ENCODE data around the gene ZNF587B. TPM values are rescaled to one million over a fixed set of nuclear protein-coding genes. Genes with fewer than 3 reads are reported as not detected.
"Not testable (repeated sequence)": the region's sequence is repeated elsewhere in the genome, so short reads cannot be mapped to it uniquely, and the experiment has no call there.

Gene ZNF587B
- total RNA-seq, 1 donor from 2014 or later = 36.1 TPM

DNA sequence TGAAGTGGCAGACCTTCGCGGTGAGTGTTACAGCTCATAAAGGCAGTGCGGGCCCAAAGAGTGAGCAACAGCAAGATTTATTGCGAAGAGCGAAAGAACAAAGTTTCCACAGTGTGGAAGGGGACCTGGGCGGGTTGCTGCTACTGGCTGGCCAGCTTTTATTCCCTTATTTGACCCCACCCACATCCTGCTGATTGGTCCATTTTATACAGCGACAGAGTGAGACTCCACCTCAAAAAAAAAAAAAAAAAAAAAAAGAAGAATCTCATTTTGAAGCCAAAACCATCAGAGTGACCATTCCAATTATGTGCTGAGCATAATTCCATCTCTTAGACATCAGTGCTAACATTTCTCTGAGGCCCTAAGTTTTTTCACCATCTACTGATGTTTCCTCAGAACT, 13.4 kb upstream of the ZNF587B start:
- Histone ChIP-seq H3K27me3 (ENCODE audit: control insufficient read depth, insufficient read depth, low read length) (no peaks in the 10 kb centered on the region), H3K36me3 (ENCODE audit: control insufficient read depth, insufficient read depth, low read length) (no peaks in the 10 kb centered on the region), H3K4me3 (ENCODE audit: low read depth, low read length) (no peak overlapping the region)
- no peak for DNase-seq (ENCODE audit: low read depth)
- TF ChIP-seq, protein P1, sequence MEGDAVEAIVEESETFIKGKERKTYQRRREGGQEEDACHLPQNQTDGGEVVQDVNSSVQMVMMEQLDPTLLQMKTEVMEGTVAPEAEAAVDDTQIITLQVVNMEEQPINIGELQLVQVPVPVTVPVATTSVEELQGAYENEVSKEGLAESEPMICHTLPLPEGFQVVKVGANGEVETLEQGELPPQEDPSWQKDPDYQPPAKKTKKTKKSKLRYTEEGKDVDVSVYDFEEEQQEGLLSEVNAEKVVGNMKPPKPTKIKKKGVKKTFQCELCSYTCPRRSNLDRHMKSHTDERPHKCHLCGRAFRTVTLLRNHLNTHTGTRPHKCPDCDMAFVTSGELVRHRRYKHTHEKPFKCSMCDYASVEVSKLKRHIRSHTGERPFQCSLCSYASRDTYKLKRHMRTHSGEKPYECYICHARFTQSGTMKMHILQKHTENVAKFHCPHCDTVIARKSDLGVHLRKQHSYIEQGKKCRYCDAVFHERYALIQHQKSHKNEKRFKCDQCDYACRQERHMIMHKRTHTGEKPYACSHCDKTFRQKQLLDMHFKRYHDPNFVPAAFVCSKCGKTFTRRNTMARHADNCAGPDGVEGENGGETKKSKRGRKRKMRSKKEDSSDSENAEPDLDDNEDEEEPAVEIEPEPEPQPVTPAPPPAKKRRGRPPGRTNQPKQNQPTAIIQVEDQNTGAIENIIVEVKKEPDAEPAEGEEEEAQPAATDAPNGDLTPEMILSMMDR (IDR thresholded peaks at IDR 0.05; ENCODE audit: insufficient read depth, low read length, severe bottlenecking) = no peak
- FAIRE-seq = no peak

DNA sequence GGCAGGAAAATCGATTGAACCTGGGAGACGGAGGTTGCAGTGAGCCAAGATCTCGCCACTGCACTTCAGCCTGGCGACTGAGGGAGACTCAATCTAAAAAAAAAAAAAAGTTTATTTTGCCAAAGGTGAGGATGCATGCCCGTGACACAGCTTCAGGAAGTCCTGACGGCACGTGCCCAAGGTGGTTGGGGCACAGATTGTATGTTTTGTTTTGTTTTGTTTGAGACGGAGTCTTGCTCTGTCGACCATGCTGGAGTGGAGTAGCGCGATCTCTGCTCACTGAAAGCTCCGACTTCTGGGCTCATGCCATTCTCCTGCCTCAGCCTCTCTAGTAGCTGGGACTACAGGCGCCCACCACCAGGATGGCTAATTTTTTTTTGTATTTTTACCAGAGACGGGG, 12.1 kb upstream of the ZNF587B start:
- Histone ChIP-seq H3K4me3 (ENCODE audit: low read depth, low read length) (no peak overlapping the region), H3K36me3 (ENCODE audit: control insufficient read depth, insufficient read depth, low read length) (no peaks in the 10 kb centered on the region), H3K27me3 (ENCODE audit: control insufficient read depth, insufficient read depth, low read length) (no peaks in the 10 kb centered on the region)
- TF ChIP-seq, protein P1 (IDR thresholded peaks at IDR 0.05; ENCODE audit: insufficient read depth, low read length, severe bottlenecking) = no peak
- DNase-seq (ENCODE audit: low read depth) = no peak
- no peak for FAIRE-seq

DNA sequence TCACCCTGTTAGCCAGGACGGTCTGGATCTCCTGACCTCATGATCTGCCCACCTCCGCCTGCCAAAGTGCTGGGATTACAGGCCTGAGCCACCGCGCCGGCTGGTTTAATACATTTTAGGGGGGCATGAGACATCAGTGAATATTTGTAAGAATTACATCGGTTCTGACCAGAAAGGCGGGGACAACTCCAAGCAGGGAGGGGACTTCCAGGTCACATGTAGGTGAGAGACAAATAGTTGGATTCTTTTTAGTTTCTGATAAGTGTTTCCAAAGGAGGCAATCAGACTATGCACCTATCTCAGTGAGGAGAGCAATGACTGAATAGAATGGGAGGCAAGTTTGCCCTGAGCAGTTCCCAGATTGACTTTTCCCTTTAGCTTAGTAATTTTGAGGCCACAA, 11.7 kb upstream of the ZNF587B start:
- DNase-seq (ENCODE audit: low read depth) (no peak), FAIRE-seq (no peak)
- H3K4me3 ChIP-seq (ENCODE audit: low read depth, low read length) = no peak overlapping the region
- H3K36me3 ChIP-seq (ENCODE audit: control insufficient read depth, insufficient read depth, low read length) = no peaks in the 10 kb centered on the region
- TF ChIP-seq, protein P1 (IDR thresholded peaks at IDR 0.05; ENCODE audit: insufficient read depth, low read length, severe bottlenecking) = no peak
- H3K27me3 ChIP-seq (ENCODE audit: control insufficient read depth, insufficient read depth, low read length) = no peaks in the 10 kb centered on the region

DNA sequence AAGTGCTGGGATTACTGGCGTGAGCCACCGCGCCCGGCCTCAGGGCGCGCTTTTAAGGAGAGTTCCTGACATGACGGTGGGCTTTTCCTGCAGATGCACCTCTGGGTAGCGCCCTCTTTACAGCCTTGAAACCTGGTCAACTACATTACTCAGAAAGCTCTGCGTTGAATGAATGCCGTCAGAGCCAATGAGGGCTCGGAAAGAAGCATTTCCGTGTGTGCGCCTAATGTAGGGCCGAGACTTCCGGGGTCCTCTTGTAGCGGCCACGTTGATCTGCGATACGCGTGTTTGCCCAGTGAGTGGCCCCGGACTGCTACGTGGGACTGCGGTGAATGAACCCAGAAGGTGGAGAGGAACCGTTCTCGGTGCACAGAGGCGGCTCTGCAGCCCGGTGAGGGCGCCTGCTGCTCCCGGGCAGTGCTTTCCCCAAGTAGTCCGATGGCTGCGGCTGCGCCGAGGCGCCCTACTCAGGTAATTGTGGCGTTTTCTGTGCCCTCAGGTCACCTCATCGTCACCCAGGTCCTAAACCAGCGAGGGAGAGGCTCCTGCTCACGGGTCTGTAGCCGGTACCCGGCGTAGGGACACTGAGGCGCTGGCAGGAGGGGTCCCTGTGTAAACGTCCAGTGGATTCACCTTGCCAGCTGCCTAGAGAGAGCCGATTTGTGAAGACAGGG, 10.5 kb upstream of the ZNF587B start:
- Histone ChIP-seq H3K36me3 (ENCODE audit: control insufficient read depth, insufficient read depth, low read length) (no peaks in the 10 kb centered on the region), H3K4me3 (ENCODE audit: low read depth, low read length) (peak overlapping the region; percentile 80), H3K27me3 (ENCODE audit: control insufficient read depth, insufficient read depth, low read length) (no peaks in the 10 kb centered on the region)
- FAIRE-seq (no peak), DNase-seq (ENCODE audit: low read depth) (peak; percentile 96)
- TF ChIP-seq, protein P1 (IDR thresholded peaks at IDR 0.05; ENCODE audit: insufficient read depth, low read length, severe bottlenecking) = peak; percentile 19

DNA sequence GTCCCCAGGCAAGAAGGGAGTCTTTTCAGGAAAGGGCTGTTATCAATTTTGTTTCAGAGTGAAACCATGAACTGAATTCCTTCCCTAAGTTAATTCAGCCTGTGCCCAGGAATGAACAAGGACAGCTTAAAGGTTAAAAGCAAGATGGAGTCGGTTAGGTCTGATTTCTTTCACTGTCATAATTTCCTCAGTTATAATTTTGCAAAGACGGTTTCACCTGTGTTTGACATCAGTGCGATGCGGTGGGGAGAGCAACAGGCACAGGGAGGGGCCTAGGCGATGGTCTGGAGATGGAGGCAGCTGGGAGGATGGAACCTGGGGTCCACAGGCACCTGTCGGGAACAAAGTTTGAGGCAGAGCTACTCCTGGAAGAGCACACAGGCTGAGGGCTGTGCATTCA, 9.5 kb upstream of the ZNF587B start:
- Histone ChIP-seq H3K4me3 (ENCODE audit: low read depth, low read length) (peak overlapping the region; percentile 80), H3K36me3 (ENCODE audit: control insufficient read depth, insufficient read depth, low read length) (no peaks in the 10 kb centered on the region), H3K27me3 (ENCODE audit: control insufficient read depth, insufficient read depth, low read length) (no peaks in the 10 kb centered on the region)
- no peak for DNase-seq (ENCODE audit: low read depth)
- TF ChIP-seq, protein P1 (IDR thresholded peaks at IDR 0.05; ENCODE audit: insufficient read depth, low read length, severe bottlenecking) = no peak
- FAIRE-seq = no peak

DNA sequence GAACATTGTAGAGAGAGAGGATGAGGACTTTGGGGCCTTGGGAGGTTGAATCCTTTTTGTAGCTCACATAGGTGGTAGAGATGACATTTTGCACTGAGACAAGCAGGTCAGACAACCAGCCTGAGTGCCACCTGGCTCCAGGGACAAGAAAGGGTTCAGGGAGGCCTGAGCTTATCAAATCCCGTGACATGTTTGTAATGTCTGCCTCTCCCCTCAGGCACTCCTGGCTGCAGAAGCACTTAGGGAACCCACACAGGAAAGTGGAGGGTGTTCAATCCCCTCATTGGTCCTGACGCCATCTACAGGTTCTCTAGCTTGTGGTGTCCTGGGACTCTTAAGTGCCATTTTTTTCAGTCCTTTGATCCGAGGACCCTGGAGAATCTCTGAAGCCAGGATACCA, 9.0 kb upstream of the ZNF587B start:
- not testable (repeated sequence) for DNase-seq (ENCODE audit: low read depth); H3K27me3 ChIP-seq (ENCODE audit: control insufficient read depth, insufficient read depth, low read length); FAIRE-seq; H3K4me3 ChIP-seq (ENCODE audit: low read depth, low read length); H3K36me3 ChIP-seq (ENCODE audit: control insufficient read depth, insufficient read depth, low read length)

DNA sequence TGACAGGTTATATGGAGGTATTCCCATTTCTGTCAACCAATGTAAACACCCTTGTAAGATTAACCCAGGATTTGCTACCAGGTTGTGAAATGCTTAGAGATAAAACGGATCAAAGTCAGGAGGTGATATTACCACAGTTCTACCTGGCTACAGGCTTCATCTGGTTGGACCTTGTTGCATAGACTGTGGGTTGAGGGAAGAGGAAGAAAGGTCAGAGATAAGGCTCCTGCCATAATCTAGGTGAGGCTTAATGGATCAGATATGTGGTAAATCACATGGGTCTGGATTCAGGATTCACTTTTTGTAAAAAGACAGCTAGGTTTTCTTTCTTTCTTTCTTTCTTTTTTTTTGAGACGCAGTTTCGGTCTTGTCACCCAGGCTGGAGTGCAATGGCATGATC, 8.6 kb upstream of the ZNF587B start:
- not testable (repeated sequence) for FAIRE-seq; H3K27me3 ChIP-seq (ENCODE audit: control insufficient read depth, insufficient read depth, low read length); DNase-seq (ENCODE audit: low read depth); H3K36me3 ChIP-seq (ENCODE audit: control insufficient read depth, insufficient read depth, low read length); H3K4me3 ChIP-seq (ENCODE audit: low read depth, low read length)

DNA sequence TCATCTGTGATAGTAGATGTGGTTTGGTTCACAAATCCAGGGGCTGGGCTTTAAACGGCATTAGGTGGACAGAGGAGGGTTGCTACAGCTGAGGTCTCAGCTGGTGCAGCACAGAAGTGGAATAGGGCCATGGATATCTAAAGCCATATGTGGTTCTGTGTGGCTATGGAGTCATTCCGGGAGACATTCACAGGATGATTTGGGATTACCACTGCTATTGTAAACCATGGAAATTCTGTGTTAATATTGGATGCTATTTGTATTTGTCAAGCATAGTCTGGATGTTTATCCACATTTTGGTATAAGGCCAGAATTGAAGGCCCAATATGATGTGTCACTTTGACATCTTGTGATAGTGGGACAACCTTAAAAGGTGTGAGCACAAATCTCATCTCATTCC, 6.9 kb upstream of the ZNF587B start:
- not testable (repeated sequence) for H3K4me3 ChIP-seq (ENCODE audit: low read depth, low read length); H3K27me3 ChIP-seq (ENCODE audit: control insufficient read depth, insufficient read depth, low read length); FAIRE-seq; DNase-seq (ENCODE audit: low read depth); H3K36me3 ChIP-seq (ENCODE audit: control insufficient read depth, insufficient read depth, low read length)

DNA sequence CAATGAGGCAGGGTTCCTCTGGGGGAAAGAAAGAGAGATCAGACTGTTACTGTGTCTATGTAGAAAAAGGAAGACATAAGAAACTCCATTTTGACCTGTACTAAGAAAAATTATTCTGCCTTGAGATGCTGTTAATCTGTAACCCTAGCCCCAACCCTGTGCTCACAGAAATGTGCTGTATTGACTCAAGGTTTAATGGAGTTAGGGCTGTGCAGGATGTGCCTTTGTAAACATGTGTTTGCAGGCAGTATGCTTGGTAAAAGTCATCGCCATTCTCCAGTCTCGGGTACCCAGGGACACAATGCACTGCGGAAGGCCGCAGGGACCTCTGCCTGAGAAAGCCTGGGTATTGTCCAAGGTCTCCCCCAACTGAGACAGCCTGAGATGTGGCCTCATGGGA, 6.5 kb upstream of the ZNF587B start:
- H3K4me3 ChIP-seq (ENCODE audit: low read depth, low read length); H3K27me3 ChIP-seq (ENCODE audit: control insufficient read depth, insufficient read depth, low read length); FAIRE-seq; H3K36me3 ChIP-seq (ENCODE audit: control insufficient read depth, insufficient read depth, low read length); DNase-seq (ENCODE audit: low read depth): not testable (repeated sequence)
